Thyroid gland (tissue), 4 donors: ENCODE measurements around the gene MTUS2. TPM values are rescaled to one million over a fixed set of nuclear protein-coding genes. Genes with fewer than 3 reads are reported as not detected.

Experiments used
- DNase-seq, 2 donors: peaks; one replicate each; pipeline ENCODE4 v3.0.0-alpha.2; 2019
- H3K27ac ChIP-seq, 3 donors: fragments of 200-600 bp; sonication (generic); 1 replicate in 2 of 3; 2 replicates in 1 of 3; pipeline ENCODE4 v1.5.1; 2016 to 2019; ENCODE audit warnings: mild to moderate bottlenecking in 1 of 3, moderate library complexity in 1 of 3
- H3K27me3 ChIP-seq: fragments of 200-600 bp; sonication (generic); one replicate; pipeline ENCODE4 v1.5.1; 2019
- H3K36me3 ChIP-seq, 2 donors: fragments of 200-600 bp; sonication (generic); one replicate each; pipeline ENCODE4 v1.5.1; 2016 to 2019
- H3K4me1 ChIP-seq, 2 donors: fragments of 200-600 bp; sonication (generic); one replicate each; pipeline ENCODE4 v1.5.1; 2017 to 2019
- H3K4me3 ChIP-seq, 3 donors: fragments of 200-600 bp; sonication (generic); replicated peaks in 1 of 3; 1 replicate in 2 of 3; 2 replicates in 1 of 3; pipeline ENCODE4 v1.5.1; 2016; ENCODE audit warnings: mild to moderate bottlenecking in 1 of 3
- H3K9me3 ChIP-seq: fragments of 200-600 bp; sonication (generic); one replicate; pipeline ENCODE4 v1.5.1; 2017
- POLR2A ChIP-seq, 2 donors: fragments of 450-650 bp; IDR thresholded peaks; one replicate each; pipeline ENCODE4 v1.6.1; 2017; ENCODE audit warnings: antibody characterized with exemption in 2 of 2, mild to moderate bottlenecking in 2 of 2, moderate library complexity in 1 of 2
- WGBS, 2 donors: methylation state at CpG; one replicate each; pipeline ENCODE4 v1.1.5; 2017; 5-methylcytosine and 5-hydroxymethylcytosine counted together
- intact Hi-C: fragments of 100-400 bp; cut with DNase I; formaldehyde crosslinking; loops from one replicate; pipeline ENCODE4 v1.15.1; 2023
- total RNA-seq, 4 donors: library from RNA; depleted of rRNA; stranded (reverse); fragments of >200 nt; gene quantifications; one replicate each; pipeline ENCODE4 v1.2.3, GENCODE V29; 2016
- TF ChIP-seq, protein P1 (sequence below), 6 experiments: fragments of 200-600 bp in 3 of 6; fragments of 450-650 bp in 3 of 6; sonication (generic) in 3 of 6; IDR thresholded peaks; one replicate each; pipeline ENCODE4 v1.5.1; 2016 to 2019; ENCODE audit warnings: antibody characterized with exemption in 6 of 6, mild to moderate bottlenecking in 2 of 6, inconsistent platforms in 1 of 6, moderate library complexity in 1 of 6

Gene MTUS2
- total RNA-seq, 4 donors from 2014 or later: 0.98 to 1.5 (median 1.1) TPM

DNA sequence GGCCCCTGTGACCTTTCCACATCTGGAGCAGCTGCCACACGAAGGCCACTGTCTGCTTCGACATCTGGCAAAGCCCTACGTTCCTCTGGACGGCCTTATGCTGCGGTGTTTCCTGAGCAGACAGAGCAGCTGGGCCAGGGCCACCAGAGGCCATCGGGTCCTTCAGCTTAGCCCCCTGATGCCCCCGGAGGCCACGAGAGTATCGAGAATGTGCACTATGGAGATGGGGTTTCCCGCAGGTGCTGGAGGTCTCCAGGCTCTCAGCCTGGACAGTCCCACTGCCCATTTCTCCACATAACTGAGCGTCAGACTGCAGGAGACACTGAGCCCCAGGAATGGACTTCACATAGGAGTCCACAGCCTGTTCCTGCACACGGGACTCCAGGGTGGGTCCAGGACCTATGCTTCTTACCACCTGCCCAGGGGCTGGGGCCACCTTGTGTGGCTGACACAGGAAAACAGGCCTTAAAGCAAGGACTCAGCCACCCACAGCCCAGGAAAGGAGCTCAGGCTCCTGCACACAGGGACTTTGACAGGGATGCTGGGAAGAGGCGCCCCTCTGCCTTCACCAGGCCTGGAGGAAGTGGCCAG, 694.7 kb downstream of the MTUS2 start:
- peaks cover 6 to 10% of the 10 kb centered on the region in 2 donors for H3K36me3 ChIP-seq
- 80 to 88% methylated on average over 8 to 9 of the region's 13 CpGs for WGBS, 2 donors
- no peak for TF ChIP-seq POLR2A (IDR thresholded peaks at IDR 0.05)
- TF ChIP-seq, protein P1, sequence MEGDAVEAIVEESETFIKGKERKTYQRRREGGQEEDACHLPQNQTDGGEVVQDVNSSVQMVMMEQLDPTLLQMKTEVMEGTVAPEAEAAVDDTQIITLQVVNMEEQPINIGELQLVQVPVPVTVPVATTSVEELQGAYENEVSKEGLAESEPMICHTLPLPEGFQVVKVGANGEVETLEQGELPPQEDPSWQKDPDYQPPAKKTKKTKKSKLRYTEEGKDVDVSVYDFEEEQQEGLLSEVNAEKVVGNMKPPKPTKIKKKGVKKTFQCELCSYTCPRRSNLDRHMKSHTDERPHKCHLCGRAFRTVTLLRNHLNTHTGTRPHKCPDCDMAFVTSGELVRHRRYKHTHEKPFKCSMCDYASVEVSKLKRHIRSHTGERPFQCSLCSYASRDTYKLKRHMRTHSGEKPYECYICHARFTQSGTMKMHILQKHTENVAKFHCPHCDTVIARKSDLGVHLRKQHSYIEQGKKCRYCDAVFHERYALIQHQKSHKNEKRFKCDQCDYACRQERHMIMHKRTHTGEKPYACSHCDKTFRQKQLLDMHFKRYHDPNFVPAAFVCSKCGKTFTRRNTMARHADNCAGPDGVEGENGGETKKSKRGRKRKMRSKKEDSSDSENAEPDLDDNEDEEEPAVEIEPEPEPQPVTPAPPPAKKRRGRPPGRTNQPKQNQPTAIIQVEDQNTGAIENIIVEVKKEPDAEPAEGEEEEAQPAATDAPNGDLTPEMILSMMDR (IDR thresholded peaks at IDR 0.05): no peak
- no peaks in the 10 kb centered on the region for H3K9me3 ChIP-seq
- DNase-seq: no peak
- no peaks in the 10 kb centered on the region for H3K4me1 ChIP-seq
- intact Hi-C loops: loop anchor here (5.0 kb wide), 1 partner anchor 597 kb away; no protein-coding TSS in a partner anchor
- no peak overlapping the region for H3K4me3 ChIP-seq
- no peak overlapping the region for H3K27ac ChIP-seq
- H3K27me3 ChIP-seq: no peaks in the 10 kb centered on the region

DNA sequence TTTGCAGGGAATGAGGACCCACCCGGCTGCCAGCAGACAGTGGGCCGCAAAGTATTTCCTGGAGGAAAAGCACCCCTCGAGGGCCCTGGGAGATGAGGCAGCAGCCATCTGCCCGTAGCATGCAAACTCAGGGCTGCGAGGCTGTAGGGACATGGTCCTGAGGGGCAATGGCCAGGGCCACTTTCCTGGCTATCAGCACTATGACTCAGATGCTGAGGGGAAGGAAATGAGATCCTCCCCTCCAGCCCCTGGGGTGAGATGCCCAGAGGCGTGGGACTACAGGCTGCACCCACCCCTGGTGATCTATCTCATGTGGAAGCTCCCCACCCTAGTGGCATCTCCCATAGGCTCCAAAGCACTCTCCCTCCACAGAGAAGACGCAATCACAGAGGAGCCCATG, 695.2 kb downstream of the MTUS2 start:
- no peaks in the 10 kb centered on the region for H3K4me1 ChIP-seq
- H3K4me3 ChIP-seq: no peak overlapping the region
- 74 to 95% methylated on average over 6 to 7 of the region's 7 CpGs for WGBS, 2 donors
- no peaks in the 10 kb centered on the region for H3K9me3 ChIP-seq
- H3K27me3 ChIP-seq: no peaks in the 10 kb centered on the region
- TF ChIP-seq, protein P1 (IDR thresholded peaks at IDR 0.05): no peak
- TF ChIP-seq POLR2A (IDR thresholded peaks at IDR 0.05): no peak
- peaks cover 6 to 10% of the 10 kb centered on the region in 2 donors for H3K36me3 ChIP-seq
- H3K27ac ChIP-seq: no peak overlapping the region
- DNase-seq: no peak
- intact Hi-C loops: no loop called here

DNA sequence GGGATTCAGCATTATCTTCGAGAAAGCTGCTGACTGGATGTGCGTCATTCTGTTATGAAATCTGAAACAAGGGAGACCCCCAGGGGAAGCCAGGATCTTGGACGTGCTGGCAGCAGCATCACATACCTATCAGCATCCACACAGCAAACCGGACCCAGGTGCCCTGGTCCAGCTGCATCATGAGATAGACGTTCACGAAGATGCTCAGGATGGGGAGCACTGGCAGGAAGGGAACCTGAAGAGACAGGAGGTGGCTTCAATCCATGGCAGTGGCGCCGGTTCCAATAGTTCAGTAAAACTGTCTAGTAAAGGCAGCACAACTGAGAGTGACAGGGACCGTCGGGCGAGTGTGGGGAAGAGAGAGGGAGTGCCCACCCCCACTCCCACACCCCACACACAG, 695.9 kb downstream of the MTUS2 start:
- Histone ChIP-seq H3K4me3 (no peak overlapping the region), H3K27me3 (no peaks in the 10 kb centered on the region), H3K4me1 (no peaks in the 10 kb centered on the region), H3K27ac (no peak overlapping the region), H3K36me3 (peaks cover 6 to 10% of the 10 kb centered on the region in 2 donors), H3K9me3 (no peaks in the 10 kb centered on the region)
- whole genome bisulfite sequencing, 2 donors: 95 to 96% methylated on average over 11 of the region's 11 CpGs
- TF ChIP-seq, protein P1 (IDR thresholded peaks at IDR 0.05): no peak
- no peak for TF ChIP-seq POLR2A (IDR thresholded peaks at IDR 0.05)
- intact Hi-C loops: no loop called here
- no peak for DNase-seq

DNA sequence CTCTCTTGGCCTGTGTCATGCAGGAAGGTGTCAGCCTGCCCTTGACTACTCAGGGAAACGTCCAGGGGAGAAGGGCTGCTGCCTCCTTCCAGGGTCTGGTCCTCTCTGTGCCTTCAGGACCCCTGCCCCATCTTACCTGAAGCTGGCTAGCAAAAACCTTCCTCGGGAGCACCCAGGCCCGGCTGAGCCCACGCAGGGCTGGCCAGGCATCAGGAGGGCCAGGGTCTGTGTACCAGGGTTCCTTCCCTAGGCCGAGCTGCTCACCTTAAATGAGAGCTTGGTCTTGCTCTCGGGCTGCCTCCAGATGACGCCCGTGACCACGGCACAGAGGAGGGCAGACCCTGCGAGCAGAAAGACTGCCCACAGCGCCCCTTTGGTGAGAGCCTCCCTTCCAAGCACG, 696.7 kb downstream of the MTUS2 start:
- DNase-seq: no peak
- no peaks in the 10 kb centered on the region for H3K4me1 ChIP-seq
- WGBS, 2 donors: 95 to 97% methylated on average over 8 to 12 of the region's 12 CpGs
- peaks cover 6 to 10% of the 10 kb centered on the region in 2 donors for H3K36me3 ChIP-seq
- H3K4me3 ChIP-seq: no peak overlapping the region
- no peaks in the 10 kb centered on the region for H3K9me3 ChIP-seq
- no peaks in the 10 kb centered on the region for H3K27me3 ChIP-seq
- intact Hi-C loops: no loop called here
- H3K27ac ChIP-seq: no peak overlapping the region
- TF ChIP-seq, protein P1 (IDR thresholded peaks at IDR 0.05): no peak
- no peak for TF ChIP-seq POLR2A (IDR thresholded peaks at IDR 0.05)

DNA sequence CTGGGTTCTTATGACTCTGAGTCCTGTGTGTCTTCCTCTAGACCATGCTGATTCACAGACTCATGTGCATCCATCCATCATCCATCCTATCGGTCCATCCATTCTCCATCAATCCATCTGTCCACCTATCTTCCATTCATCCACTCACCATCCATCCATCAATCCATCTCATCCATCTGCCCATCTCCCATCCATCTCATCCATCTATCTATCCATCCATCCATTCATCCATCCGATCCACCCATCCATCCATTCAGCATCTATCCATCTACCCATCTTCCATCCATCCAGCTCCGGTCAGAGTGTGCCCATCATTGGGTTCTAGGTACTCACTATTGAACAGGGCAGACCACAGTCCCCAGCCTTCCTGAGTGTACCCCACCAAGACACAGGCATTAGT, 699.8 kb downstream of the MTUS2 start:
- intact Hi-C loops: no loop called here
- Histone ChIP-seq H3K36me3 (peaks cover 6 to 10% of the 10 kb centered on the region in 2 donors), H3K4me1 (no peaks in the 10 kb centered on the region), H3K9me3 (no peaks in the 10 kb centered on the region), H3K27me3 (no peaks in the 10 kb centered on the region), H3K4me3 (no peak overlapping the region), H3K27ac (no peak overlapping the region)
- no peak for DNase-seq
- TF ChIP-seq, protein P1 (IDR thresholded peaks at IDR 0.05): no peak
- TF ChIP-seq POLR2A (IDR thresholded peaks at IDR 0.05): no peak
- WGBS, 2 donors: 96 to 97% methylated on average over 3 of the region's 3 CpGs
